ENCODE results near the gene GSG1. TPM values are rescaled to one million over a fixed set of nuclear protein-coding genes. Genes with fewer than 3 reads are reported as not detected.

GSG1 gene
- total RNA-seq, 2 experiments from 2014 or later, result not detected

DNA sequence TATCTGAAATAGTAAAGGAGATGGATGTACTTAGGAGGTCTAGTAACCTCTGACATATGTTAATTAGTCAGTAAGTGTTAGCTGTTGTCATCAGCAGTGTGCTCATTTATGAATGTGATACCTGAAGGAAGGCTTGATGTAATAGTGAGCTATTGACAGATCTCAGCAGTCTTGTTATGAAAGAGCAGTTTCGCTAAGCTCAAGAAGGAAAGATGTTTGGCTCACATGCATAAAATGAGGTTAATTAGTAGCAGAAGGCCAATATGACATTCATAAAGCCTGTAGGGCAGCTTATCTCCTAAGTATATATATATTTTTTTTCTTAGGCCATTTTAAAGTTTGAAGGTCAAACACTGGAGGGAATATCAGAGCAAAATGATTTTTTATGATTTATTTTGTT, 56.5 kb downstream of the GSG1 start:
- no peaks in the 10 kb centered on the region for H3K27me3 Mint-ChIP-seq
- Histone ChIP-seq H3K4me3 (ENCODE audit: low read length) (no peak overlapping the region), H3K27me3 (ENCODE audit: control insufficient read depth in 1 of 2, insufficient read depth in 2 of 2, low read length in 2 of 2) (no peaks in the 10 kb centered on the region), H3K4me1 (ENCODE audit: insufficient read depth, low read length) (peaks cover 10% of the 10 kb centered on the region), H3K27ac (ENCODE audit: low read depth in 1 of 2, low read length in 2 of 2) (no peak overlapping the region), H3K36me3 (ENCODE audit: insufficient read depth, low read length) (no peaks in the 10 kb centered on the region), H3K9me3 (ENCODE audit: control insufficient read depth in 1 of 2, insufficient read depth in 1 of 2, low read length in 2 of 2) (no peaks in the 10 kb centered on the region)
- no peak for ATAC-seq (ENCODE audit: poor library complexity)
- H3K4me1 Mint-ChIP-seq (ENCODE audit: low read depth), result peaks cover 14% of the 10 kb centered on the region
- H3K9me3 Mint-ChIP-seq, result no peaks in the 10 kb centered on the region
- POLR2A ChIA-PET, result no interaction called here
- no peak overlapping the region for H3K27ac Mint-ChIP-seq
- intact Hi-C loops (cut with DNase I, micrococcal nuclease), result no loop called here
- H3K36me3 Mint-ChIP-seq (ENCODE audit: low read depth), result no peaks in the 10 kb centered on the region
- TF ChIP-seq, protein P1, sequence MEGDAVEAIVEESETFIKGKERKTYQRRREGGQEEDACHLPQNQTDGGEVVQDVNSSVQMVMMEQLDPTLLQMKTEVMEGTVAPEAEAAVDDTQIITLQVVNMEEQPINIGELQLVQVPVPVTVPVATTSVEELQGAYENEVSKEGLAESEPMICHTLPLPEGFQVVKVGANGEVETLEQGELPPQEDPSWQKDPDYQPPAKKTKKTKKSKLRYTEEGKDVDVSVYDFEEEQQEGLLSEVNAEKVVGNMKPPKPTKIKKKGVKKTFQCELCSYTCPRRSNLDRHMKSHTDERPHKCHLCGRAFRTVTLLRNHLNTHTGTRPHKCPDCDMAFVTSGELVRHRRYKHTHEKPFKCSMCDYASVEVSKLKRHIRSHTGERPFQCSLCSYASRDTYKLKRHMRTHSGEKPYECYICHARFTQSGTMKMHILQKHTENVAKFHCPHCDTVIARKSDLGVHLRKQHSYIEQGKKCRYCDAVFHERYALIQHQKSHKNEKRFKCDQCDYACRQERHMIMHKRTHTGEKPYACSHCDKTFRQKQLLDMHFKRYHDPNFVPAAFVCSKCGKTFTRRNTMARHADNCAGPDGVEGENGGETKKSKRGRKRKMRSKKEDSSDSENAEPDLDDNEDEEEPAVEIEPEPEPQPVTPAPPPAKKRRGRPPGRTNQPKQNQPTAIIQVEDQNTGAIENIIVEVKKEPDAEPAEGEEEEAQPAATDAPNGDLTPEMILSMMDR (IDR thresholded peaks at IDR 0.05), result no peak
- CTCF ChIA-PET, result interaction anchor here (1.6 to 1.7 kb wide), 2 partner anchors 10 to 12 kb away, joined by 3 read pairs; no protein-coding TSS in a partner anchor
- H3K4me3 Mint-ChIP-seq, result peak overlapping the region; percentile 22
- DNase-seq, result no peak

DNA sequence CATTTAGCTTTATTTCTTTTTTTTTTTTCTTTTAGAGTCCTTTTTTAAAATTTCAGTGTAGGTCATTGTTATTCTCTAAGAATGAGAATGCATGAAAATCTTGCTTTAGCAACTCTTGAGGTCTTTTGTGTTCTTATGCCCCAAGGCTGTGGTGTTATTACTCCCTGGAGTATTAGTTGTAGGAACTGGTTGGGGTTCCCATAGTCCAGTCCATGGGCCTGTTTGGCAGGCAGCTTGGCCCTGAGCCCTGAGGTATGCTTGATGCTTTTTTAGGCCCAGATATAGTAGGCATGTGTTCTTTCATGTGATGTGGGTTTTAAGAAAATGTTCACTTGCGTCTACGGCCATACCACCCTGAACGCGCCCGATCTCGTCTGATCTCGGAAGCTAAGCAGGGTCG, 57.7 kb downstream of the GSG1 start:
- Histone ChIP-seq H3K27ac (ENCODE audit: low read depth in 1 of 2, low read length in 2 of 2) (no peak overlapping the region), H3K4me3 (ENCODE audit: low read length) (no peak overlapping the region), H3K4me1 (ENCODE audit: insufficient read depth, low read length) (peaks cover 10% of the 10 kb centered on the region), H3K27me3 (ENCODE audit: control insufficient read depth in 1 of 2, insufficient read depth in 2 of 2, low read length in 2 of 2) (no peaks in the 10 kb centered on the region), H3K9me3 (ENCODE audit: control insufficient read depth in 1 of 2, insufficient read depth in 1 of 2, low read length in 2 of 2) (no peaks in the 10 kb centered on the region), H3K36me3 (ENCODE audit: insufficient read depth, low read length) (no peaks in the 10 kb centered on the region)
- DNase-seq (no peak), ATAC-seq (ENCODE audit: poor library complexity) (no peak)
- H3K4me3 Mint-ChIP-seq, result peak overlapping the region; percentile 92
- TF ChIP-seq, protein P1 (IDR thresholded peaks at IDR 0.05), result no peak
- no peaks in the 10 kb centered on the region for H3K27me3 Mint-ChIP-seq
- no peaks in the 10 kb centered on the region for H3K36me3 Mint-ChIP-seq (ENCODE audit: low read depth)
- peaks cover 14% of the 10 kb centered on the region for H3K4me1 Mint-ChIP-seq (ENCODE audit: low read depth)
- ChIA-PET POLR2A (interaction anchor here (0.5 kb wide), 1 partner anchor 23 kb away, joined by 3 read pairs; no protein-coding TSS in a partner anchor), CTCF (interaction anchor here (1.6 to 1.7 kb wide), 2 partner anchors 11 to 13 kb away, joined by 3 read pairs; no protein-coding TSS in a partner anchor)
- intact Hi-C loops (cut with DNase I, micrococcal nuclease), result no loop called here
- H3K9me3 Mint-ChIP-seq, result no peaks in the 10 kb centered on the region
- no peak overlapping the region for H3K27ac Mint-ChIP-seq

DNA sequence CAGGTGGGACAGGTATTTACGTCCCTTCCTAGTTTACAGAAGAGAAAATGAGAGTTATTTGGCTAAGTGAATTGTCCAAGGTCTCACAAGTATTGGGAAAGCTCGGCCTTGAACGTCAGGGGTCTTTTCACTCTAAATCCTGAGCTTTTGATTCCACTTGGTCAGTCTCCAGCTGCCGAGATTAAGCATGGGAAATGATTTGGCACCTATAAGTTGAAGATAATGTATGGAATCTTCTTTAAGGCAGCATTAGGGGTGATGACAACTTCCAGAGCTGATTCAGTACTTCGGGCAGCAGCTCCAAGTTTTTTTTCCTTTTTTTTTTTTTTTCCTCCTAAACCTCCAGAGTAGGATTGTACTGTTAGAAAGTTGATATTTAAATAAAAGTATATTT, 58.6 kb downstream of the GSG1 start:
- Histone ChIP-seq H3K4me3 (ENCODE audit: low read length) (peak overlapping the region; percentile 84), H3K9me3 (ENCODE audit: control insufficient read depth in 1 of 2, insufficient read depth in 1 of 2, low read length in 2 of 2) (no peaks in the 10 kb centered on the region), H3K4me1 (ENCODE audit: insufficient read depth, low read length) (peaks cover 10% of the 10 kb centered on the region), H3K27ac (ENCODE audit: low read depth in 1 of 2, low read length in 2 of 2) (no peak overlapping the region), H3K36me3 (ENCODE audit: insufficient read depth, low read length) (no peaks in the 10 kb centered on the region), H3K27me3 (ENCODE audit: control insufficient read depth in 1 of 2, insufficient read depth in 2 of 2, low read length in 2 of 2) (no peaks in the 10 kb centered on the region)
- H3K27ac Mint-ChIP-seq, result no peak overlapping the region
- intact Hi-C loops (cut with DNase I, micrococcal nuclease), result no loop called here
- H3K27me3 Mint-ChIP-seq, result no peaks in the 10 kb centered on the region
- ATAC-seq (ENCODE audit: poor library complexity) (no peak), DNase-seq (no peak)
- H3K9me3 Mint-ChIP-seq, result no peaks in the 10 kb centered on the region
- peaks cover 14% of the 10 kb centered on the region for H3K4me1 Mint-ChIP-seq (ENCODE audit: low read depth)
- peak overlapping the region; percentile 92 for H3K4me3 Mint-ChIP-seq
- POLR2A ChIA-PET, result interaction anchor here (1.1 to 2.2 kb wide), 3 partner anchors 44 to 258 kb away, joined by 3 to 12 read pairs (median 4); no protein-coding TSS in a partner anchor
- TF ChIP-seq, protein P1 (IDR thresholded peaks at IDR 0.05), result no peak
- CTCF ChIA-PET, result interaction anchor here (2.2 kb wide), 1 partner anchor 168 kb away, joined by 9 read pairs; no protein-coding TSS in a partner anchor
- no peaks in the 10 kb centered on the region for H3K36me3 Mint-ChIP-seq (ENCODE audit: low read depth)

All from CD4-positive, alpha-beta T cell (primary cell).